Lung microvascular endothelial cell (primary cell): ENCODE measurements around the gene RFPL4AL1. TPM values are rescaled to one million over a fixed set of nuclear protein-coding genes. Genes with fewer than 3 reads are reported as not detected.

Experiments
- total RNA-seq: library from RNA; depleted of rRNA; stranded (reverse); fragments of >200 nt; gene quantifications from 2 replicates; pipeline ENCODE4 v1.2.1, GENCODE V29; 2014

The RFPL4AL1 gene
- total RNA-seq, 1 donor from 2014 or later: 0.40 TPM

Other genes starting within 250 kb of the RFPL4AL1 start
- gene SBK2, start 232.0 kb upstream of the RFPL4AL1 start, total RNA-seq: not detected in 2 replicates
- gene SBK3, start 223.6 kb upstream of the RFPL4AL1 start, total RNA-seq: 0.20 and 0.22 TPM in 2 replicates
- gene ZNF579, start 188.3 kb upstream of the RFPL4AL1 start, total RNA-seq: 2.4 and 2.6 TPM in 2 replicates
- gene FIZ1, start 169.6 kb upstream of the RFPL4AL1 start, total RNA-seq: 1.5 and 3.2 TPM in 2 replicates
- 7.0 and 11.5 TPM in 2 replicates for gene ZNF524, start 168.8 kb upstream of the RFPL4AL1 start, total RNA-seq
- 0.44 and 0.79 TPM in 2 replicates for gene ZNF865, start 163.5 kb upstream of the RFPL4AL1 start, total RNA-seq
- gene ZNF784, start 144.6 kb upstream of the RFPL4AL1 start, total RNA-seq: 2.8 and 4.8 TPM in 2 replicates
- gene ZNF580, start 128.1 kb upstream of the RFPL4AL1 start, total RNA-seq: 1.3 and 2.0 TPM in 2 replicates
- gene ZNF581, start 125.5 kb upstream of the RFPL4AL1 start, total RNA-seq: 18.3 and 20.9 TPM in 2 replicates
- 5.9 and 10.7 TPM in 2 replicates for gene CCDC106, start 120.9 kb upstream of the RFPL4AL1 start, total RNA-seq
- 61.9 and 62.9 TPM in 2 replicates for gene U2AF2, start 114.1 kb upstream of the RFPL4AL1 start, total RNA-seq
- 20.7 and 27.0 TPM in 2 replicates for gene EPN1, start 93.9 kb upstream of the RFPL4AL1 start, total RNA-seq
- not detected in 2 replicates for gene NLRP9, start 30.7 kb upstream of the RFPL4AL1 start, total RNA-seq
- 1.1 and 1.2 TPM in 2 replicates for gene RFPL4A, start 10.0 kb upstream of the RFPL4AL1 start, total RNA-seq
- under 0.01 TPM in 2 replicates for gene NLRP11, start 62.9 kb downstream of the RFPL4AL1 start, total RNA-seq
- gene NLRP4, start 67.4 kb downstream of the RFPL4AL1 start, total RNA-seq: not detected in 2 replicates
- gene NLRP13, start 163.2 kb downstream of the RFPL4AL1 start, total RNA-seq: not detected in 2 replicates
- not detected in 2 replicates for gene NLRP8, start 178.7 kb downstream of the RFPL4AL1 start, total RNA-seq
- gene NLRP5, start 217.7 kb downstream of the RFPL4AL1 start, total RNA-seq: not detected in 2 replicates